GM23338 (cell line): Measurements from ENCODE around the gene NHEJ1. TPM values are rescaled to one million over a fixed set of nuclear protein-coding genes. Genes with fewer than 3 reads are reported as not detected.

Experiments
- ATAC-seq: fragments of 200-7000 bp; cut with Tn5 transposase; 3 replicates; pipeline ENCODE4 v1.9.1; 2020
- DNase-seq: peaks from one replicate; pipeline ENCODE4 v3.0.0-alpha.2; 2015; ENCODE audit warnings: low spot score
- H2AFZ ChIP-seq: fragments of 200-600 bp; sonication (generic); 2 replicates; pipeline ENCODE4 v1.8.0; 2016; ENCODE audit warnings: antibody characterized with exemption, mild to moderate bottlenecking, moderate library complexity
- H3F3A ChIP-seq: fragments of 200-600 bp; sonication (generic); replicated peaks from 2 replicates; pipeline ENCODE4 v1.8.0; 2017; ENCODE audit warnings: antibody characterized with exemption, mixed run types, low read depth
- H3K27ac ChIP-seq: fragments of 200-600 bp; sonication (generic); 2 replicates; pipeline ENCODE4 v1.6.1; 2016; ENCODE audit warnings: low read depth
- H3K27me3 ChIP-seq: fragments of 200-600 bp; sonication (generic); 2 replicates; pipeline ENCODE4 v1.8.0; 2016; ENCODE audit warnings: mild to moderate bottlenecking, mixed run types, moderate library complexity; ENCODE audit not compliant: insufficient read depth
- H3K36me3 ChIP-seq: fragments of 200-600 bp; sonication (generic); 2 replicates; pipeline ENCODE4 v1.8.0; 2016; ENCODE audit warnings: mild to moderate bottlenecking; ENCODE audit not compliant: insufficient read depth
- H3K4me1 ChIP-seq: fragments of 200-600 bp; sonication (generic); 2 replicates; pipeline ENCODE4 v1.8.0; 2016; ENCODE audit warnings: mild to moderate bottlenecking, moderate library complexity; ENCODE audit not compliant: insufficient read depth
- H3K4me2 ChIP-seq: fragments of 200-600 bp; sonication (generic); 2 replicates; pipeline ENCODE4 v1.7.1; 2017; ENCODE audit warnings: mixed run types
- H3K4me3 ChIP-seq: fragments of 200-600 bp; sonication (generic); 2 replicates; pipeline ENCODE4 v1.6.1; 2016; ENCODE audit warnings: mixed run types
- H3K79me2 ChIP-seq: fragments of 200-600 bp; sonication (generic); replicated peaks from 2 replicates; pipeline ENCODE4 v1.8.0; 2017; ENCODE audit warnings: mild to moderate bottlenecking; ENCODE audit not compliant: insufficient read depth
- H3K9me2 ChIP-seq: fragments of 200-600 bp; sonication (generic); 2 replicates; pipeline ENCODE4 v1.8.0; 2017; ENCODE audit not compliant: insufficient read depth
- H4K20me1 ChIP-seq: fragments of 200-600 bp; sonication (generic); replicated peaks from 2 replicates; pipeline ENCODE4 v1.8.0; 2017; ENCODE audit warnings: mild to moderate bottlenecking; ENCODE audit not compliant: insufficient read depth
- H3K27ac Mint-ChIP-seq: 2 replicates; pipeline ENCODE4 v1.8.0; 2020; ENCODE audit warnings: inconsistent platforms, mild to moderate bottlenecking, moderate library complexity, mixed read lengths
- H3K27me3 Mint-ChIP-seq: 3 replicates; pipeline ENCODE4 v1.8.0; 2022; ENCODE audit warnings: low read depth, mild to moderate bottlenecking, moderate library complexity, mixed read lengths, inconsistent platforms; ENCODE audit not compliant: insufficient read depth, poor library complexity
- H3K36me3 Mint-ChIP-seq: 3 replicates; pipeline ENCODE4 v1.8.0; 2021; ENCODE audit warnings: low read depth, mild to moderate bottlenecking, inconsistent platforms, moderate library complexity, mixed read lengths
- H3K4me1 Mint-ChIP-seq: 3 replicates; pipeline ENCODE4 v1.8.0; 2020; ENCODE audit warnings: mild to moderate bottlenecking, inconsistent platforms, mixed read lengths
- H3K4me3 Mint-ChIP-seq: 3 replicates; pipeline ENCODE4 v1.8.0; 2021; ENCODE audit warnings: moderate library complexity, mild to moderate bottlenecking, inconsistent platforms, mixed read lengths
- H3K9me3 Mint-ChIP-seq: 3 replicates; pipeline ENCODE4 v1.8.0; 2020; ENCODE audit warnings: moderate library complexity, mild to moderate bottlenecking, inconsistent platforms, mixed read lengths
- CREB1 ChIP-seq: fragments of 250-450 bp; sonication (Bioruptor Pico); IDR thresholded peaks from 2 replicates; pipeline ENCODE4 v1.5.0; 2020; ENCODE audit warnings: low read depth, mild to moderate bottlenecking, moderate library complexity
- ETS1 ChIP-seq: IDR thresholded peaks from 2 replicates; pipeline ENCODE4 v1.6.1; 2016; ENCODE audit warnings: antibody characterized with exemption
- EZH2phosphoT487 ChIP-seq: fragments of 200-600 bp; sonication (generic); IDR thresholded peaks from one replicate; pipeline ENCODE4 v1.8.1; 2018; ENCODE audit warnings: antibody characterized with exemption; ENCODE audit not compliant: unreplicated experiment
- JUNB ChIP-seq: IDR thresholded peaks from one replicate; pipeline ENCODE4 v1.6.1; 2016; ENCODE audit warnings: antibody characterized with exemption; ENCODE audit not compliant: unreplicated experiment
- NANOG ChIP-seq: IDR thresholded peaks from 2 replicates; pipeline ENCODE4 v1.6.1; 2016; ENCODE audit warnings: antibody characterized with exemption, borderline replicate concordance
- ZNF114 ChIP-seq: fragments of 250-450 bp; sonication (Bioruptor Pico); IDR thresholded peaks from 2 replicates; pipeline ENCODE4 v1.5.0; 2020; ENCODE audit warnings: mild to moderate bottlenecking, moderate library complexity
- ZNF331 ChIP-seq: fragments of 250-450 bp; sonication (Bioruptor Pico); IDR thresholded peaks from 2 replicates; pipeline ENCODE4 v1.5.0; 2020; ENCODE audit warnings: low read depth, mild to moderate bottlenecking, moderate library complexity
- ZNF462 ChIP-seq: fragments of 250-450 bp; sonication (Bioruptor Pico); IDR thresholded peaks from 2 replicates; pipeline ENCODE4 v1.5.0; 2020; ENCODE audit warnings: mild to moderate bottlenecking, moderate library complexity
- polyA plus RNA-seq: library from polyadenylated mRNA; unstranded; fragments of >200 nt; fragmentation: Nextera tagmentation; extraction: Ambion mirVana; gene quantifications from 2 replicates; pipeline ENCODE4 v1.2.1, GENCODE V29; 2016
- total RNA-seq: library from RNA; depleted of rRNA; stranded (reverse); fragments of >200 nt; shearing (Covaris generic); gene quantifications from 2 replicates; pipeline ENCODE4 v1.2.3, GENCODE V29; 2014
- TF ChIP-seq, protein P1 (sequence below), 2 experiments: fragments of 200-600 bp in 1 of 2; sonication (generic) in 1 of 2; conservative IDR thresholded peaks; 2 replicates each; pipeline versions ENCODE4 v1.5.1 to v1.6.1; 2016 to 2017; ENCODE audit warnings: antibody characterized with exemption in 2 of 2, low read depth in 2 of 2, mild to moderate bottlenecking in 2 of 2, moderate library complexity in 1 of 2

The NHEJ1 gene
- total and polyA plus RNA-seq, 2 experiments from 2014 or later = 19.6 to 30.6 TPM

- no peak overlapping the region for H3K27ac Mint-ChIP-seq
- Histone ChIP-seq H3K27ac (no peak overlapping the region), H3K79me2 (no peaks in the 10 kb centered on the region), H3K9me2 (no peaks in the 10 kb centered on the region), H3K27me3 (no peaks in the 10 kb centered on the region), H3F3A (no peaks in the 10 kb centered on the region), H4K20me1 (no peaks in the 10 kb centered on the region), H3K36me3 (no peaks in the 10 kb centered on the region), H3K4me2 (no peak overlapping the region), H3K4me1 (no peaks in the 10 kb centered on the region), H3K4me3 (no peak overlapping the region), H2AFZ (no peak overlapping the region)
- H3K36me3 Mint-ChIP-seq = peaks cover 8% of the 10 kb centered on the region
- TF ChIP-seq ZNF462 (CRISPR knock-in tag) = no peak
- TF ChIP-seq EZH2phosphoT487 = no peak
- no peak overlapping the region for H3K4me3 Mint-ChIP-seq
- H3K9me3 Mint-ChIP-seq = no peaks in the 10 kb centered on the region
- DNase-seq (no peak), ATAC-seq (no peak)
- H3K27me3 Mint-ChIP-seq = peaks cover 20% of the 10 kb centered on the region
- peaks cover 9% of the 10 kb centered on the region for H3K4me1 Mint-ChIP-seq
These were observed 8.3 kb upstream of the NHEJ1 start for GRCh38 chr2:219168932-219169331.

- H3K79me2 ChIP-seq = no peaks in the 10 kb centered on the region
- H3K9me2 ChIP-seq = no peaks in the 10 kb centered on the region
- no peaks in the 10 kb centered on the region for H4K20me1 ChIP-seq
- DNase-seq (no peak), ATAC-seq (no peak)
- H3K27me3 ChIP-seq = no peaks in the 10 kb centered on the region
- Mint-ChIP-seq H3K4me3 (no peak overlapping the region), H3K9me3 (no peaks in the 10 kb centered on the region), H3K36me3 (peaks cover 6% of the 10 kb centered on the region; the same call in 2 of the 3 replicates), H3K27me3 (peaks cover 23% of the 10 kb centered on the region), H3K4me1 (peaks cover 9% of the 10 kb centered on the region), H3K27ac (no peak overlapping the region)
- H3F3A ChIP-seq = no peaks in the 10 kb centered on the region
- H3K36me3 ChIP-seq = no peaks in the 10 kb centered on the region
- no peaks in the 10 kb centered on the region for H3K4me1 ChIP-seq
- H3K4me3 ChIP-seq = no peak overlapping the region
- no peak overlapping the region for H3K4me2 ChIP-seq
- H2AFZ ChIP-seq = no peak overlapping the region
- no peak overlapping the region for H3K27ac ChIP-seq
- TF ChIP-seq ZNF331 (CRISPR knock-in tag) = no peak
- TF ChIP-seq, protein P1, sequence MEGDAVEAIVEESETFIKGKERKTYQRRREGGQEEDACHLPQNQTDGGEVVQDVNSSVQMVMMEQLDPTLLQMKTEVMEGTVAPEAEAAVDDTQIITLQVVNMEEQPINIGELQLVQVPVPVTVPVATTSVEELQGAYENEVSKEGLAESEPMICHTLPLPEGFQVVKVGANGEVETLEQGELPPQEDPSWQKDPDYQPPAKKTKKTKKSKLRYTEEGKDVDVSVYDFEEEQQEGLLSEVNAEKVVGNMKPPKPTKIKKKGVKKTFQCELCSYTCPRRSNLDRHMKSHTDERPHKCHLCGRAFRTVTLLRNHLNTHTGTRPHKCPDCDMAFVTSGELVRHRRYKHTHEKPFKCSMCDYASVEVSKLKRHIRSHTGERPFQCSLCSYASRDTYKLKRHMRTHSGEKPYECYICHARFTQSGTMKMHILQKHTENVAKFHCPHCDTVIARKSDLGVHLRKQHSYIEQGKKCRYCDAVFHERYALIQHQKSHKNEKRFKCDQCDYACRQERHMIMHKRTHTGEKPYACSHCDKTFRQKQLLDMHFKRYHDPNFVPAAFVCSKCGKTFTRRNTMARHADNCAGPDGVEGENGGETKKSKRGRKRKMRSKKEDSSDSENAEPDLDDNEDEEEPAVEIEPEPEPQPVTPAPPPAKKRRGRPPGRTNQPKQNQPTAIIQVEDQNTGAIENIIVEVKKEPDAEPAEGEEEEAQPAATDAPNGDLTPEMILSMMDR (conservative IDR thresholded peaks at IDR 0.05; ENCODE audit: low read depth in 2 of 2) = no peak
- no peak for TF ChIP-seq JUNB
- no peak for TF ChIP-seq ZNF114
- no peak for TF ChIP-seq CREB1 (CRISPR knock-in tag)
- no peak for TF ChIP-seq NANOG
- no peak for TF ChIP-seq ETS1
These were observed 7.9 kb upstream of the NHEJ1 start for GRCh38 chr2:219168526-219168925.
